Measurements from ENCODE around the gene GMPPA. TPM values are rescaled to one million over a fixed set of nuclear protein-coding genes. Genes with fewer than 3 reads are reported as not detected.
A peak's percentile ranks its signal among the peaks of the same experiment; 100 is the strongest.

GMPPA gene
- total and polyA plus RNA-seq, 9 of the 15 experiments (the other 6 are each of a cell fraction or from before 2014, with no cell fraction given) = 7.0 to 101 (median 66.7) TPM

- TF ChIP-seq ASH1L (IDR thresholded peaks at IDR 0.05; ENCODE audit: borderline replicate concordance, low read depth, partially characterized antibody) (no peak), DEAF1 (CRISPR knock-in tag; IDR thresholded peaks at IDR 0.05) (peak; percentile 42; the same call in 1 of the 2 replicates), ZBTB2 (IDR thresholded peaks at IDR 0.05) (peak; percentile 83), RNF219 (CRISPR knock-in tag; IDR thresholded peaks at IDR 0.05) (no peak), ZC3H8 (IDR thresholded peaks at IDR 0.05) (no peak), ILK (tag; IDR thresholded peaks at IDR 0.05; ENCODE audit: borderline replicate concordance, low read depth) (no peak), NEUROD1 (IDR thresholded peaks at IDR 0.05; ENCODE audit: borderline replicate concordance, low read depth, low read length, partially characterized antibody) (peak; percentile 83), ETV6 (IDR thresholded peaks at IDR 0.05; ENCODE audit: borderline replicate concordance in 1 of 2, low read depth in 2 of 2, low read length in 1 of 2) (0 out of 4 replicates have a peak, but pooled peaks of 1 of the 2 experiments have one; percentile 59), ETV6 (CRISPR knock-in tag; IDR thresholded peaks at IDR 0.05; ENCODE audit: borderline replicate concordance) (no peak), FOXP4 (CRISPR knock-in tag; IDR thresholded peaks at IDR 0.05; ENCODE audit: borderline replicate concordance) (no peak), LEF1 (IDR thresholded peaks at IDR 0.05) (peak; percentile 96)
Observed at GRCh38 chr2:219509780-219510511, 11.3 kb downstream of the GMPPA start (continued).

Data from K562 (cell line).